GM12891 (cell line): ENCODE data around the gene CDK5RAP2.

Source experiments
- PAX5 ChIP-seq: IDR thresholded peaks from 2 replicates; pipeline ENCODE4 v1.6.1; 2011; ENCODE audit warnings: low read length, moderate library complexity, mild to moderate bottlenecking; ENCODE audit not compliant: insufficient read depth, severe bottlenecking
- POLR2A ChIP-seq: IDR thresholded peaks from 2 replicates; pipeline ENCODE4 v1.6.1; 2011; ENCODE audit warnings: low read depth, low read length, control low read depth
- POLR2AphosphoS5 ChIP-seq: IDR thresholded peaks from 2 replicates; pipeline ENCODE4 v1.6.1; 2011; ENCODE audit warnings: low read depth, low read length, control low read depth
- POU2F2 ChIP-seq: IDR thresholded peaks from 2 replicates; pipeline ENCODE4 v1.6.1; 2011; ENCODE audit warnings: low read depth, mild to moderate bottlenecking, control low read depth, low read length, moderate library complexity
- SPI1 ChIP-seq: IDR thresholded peaks from 2 replicates; pipeline ENCODE4 v1.6.1; 2011; ENCODE audit warnings: low read depth, low read length, control low read depth
- TAF1 ChIP-seq: IDR thresholded peaks from 2 replicates; pipeline ENCODE4 v1.6.1; 2011; ENCODE audit warnings: low read depth, low read length, control low read depth

- TF ChIP-seq POLR2AphosphoS5 (no peak), SPI1 (no peak), POLR2A (no peak), PAX5 (no peak), TAF1 (no peak), POU2F2 (no peak)
Observed at GRCh38 chr9:120513825-120514396, 66.1 kb downstream of the CDK5RAP2 start.
